A673 (cell line): ENCODE measurements around the gene CNTN1.

Source experiments
- CTCF ChIP-seq: fragments of 300-800, 200-600 bp; sonication (generic); conservative IDR thresholded peaks from 2 replicates; pipeline ENCODE4 v1.5.1; 2017; ENCODE audit warnings: low read depth, mild to moderate bottlenecking, antibody characterized with exemption, low read length, moderate library complexity, mixed read lengths
- EZH2 ChIP-seq: fragments of 200-600 bp; sonication (generic); IDR thresholded peaks from 2 replicates; pipeline ENCODE4 v1.6.1; 2017; ENCODE audit warnings: borderline replicate concordance, low read depth, mild to moderate bottlenecking, mixed read lengths, antibody characterized with exemption, low read length; ENCODE audit not compliant: poor library complexity, severe bottlenecking

- TF ChIP-seq CTCF (no peak), EZH2 (no peak)
Observed at GRCh38 chr12:40992158-40992557, 299.9 kb downstream of the CNTN1 start.
